Measurements from ENCODE around the gene WFIKKN1. TPM values are rescaled to one million over a fixed set of nuclear protein-coding genes. Genes with fewer than 3 reads are reported as not detected.

Gene WFIKKN1
- total RNA-seq, 2 donors from 2014 or later = 7.7 to 11.6 TPM

- H3K27ac ChIP-seq (ENCODE audit: low read depth, low read length) = peak within 1 kb of the TSS; percentile 70
- peaks cover 18% of the 10 kb centered on the region for H3K4me1 ChIP-seq (ENCODE audit: control insufficient read depth, insufficient read depth, low read length)
- no peaks in the 10 kb centered on the region for H3K9me3 Mint-ChIP-seq
- no peaks in the 10 kb centered on the region for H3K27me3 ChIP-seq (ENCODE audit: control insufficient read depth, insufficient read depth, low read length, poor library complexity, severe bottlenecking)
- WGBS, 2 experiments (ENCODE audit: insufficient coverage in 1 of 2, insufficient read length in 1 of 2) = 0 to 1% methylated on average over 24 to 87 of the region's 91 CpGs
- H3K27me3 Mint-ChIP-seq (ENCODE audit: insufficient read depth) = no peaks in the 10 kb centered on the region
- H3K36me3 ChIP-seq (ENCODE audit: control insufficient read depth, insufficient read depth, low read length) = peaks cover 24% of the 10 kb centered on the region
- H3K9ac ChIP-seq (ENCODE audit: extremely low read depth, low read length, poor library complexity, severe bottlenecking) = peak within 1 kb of the TSS; percentile 76
- H3K4me1 Mint-ChIP-seq = peaks cover 19% of the 10 kb centered on the region
- H3K27ac Mint-ChIP-seq = peak within 1 kb of the TSS; percentile 91
- peaks cover 19% of the 10 kb centered on the region for H3K36me3 Mint-ChIP-seq (ENCODE audit: low read depth)
- DNase-seq = peak; percentile 99
- TF ChIP-seq, protein P1, sequence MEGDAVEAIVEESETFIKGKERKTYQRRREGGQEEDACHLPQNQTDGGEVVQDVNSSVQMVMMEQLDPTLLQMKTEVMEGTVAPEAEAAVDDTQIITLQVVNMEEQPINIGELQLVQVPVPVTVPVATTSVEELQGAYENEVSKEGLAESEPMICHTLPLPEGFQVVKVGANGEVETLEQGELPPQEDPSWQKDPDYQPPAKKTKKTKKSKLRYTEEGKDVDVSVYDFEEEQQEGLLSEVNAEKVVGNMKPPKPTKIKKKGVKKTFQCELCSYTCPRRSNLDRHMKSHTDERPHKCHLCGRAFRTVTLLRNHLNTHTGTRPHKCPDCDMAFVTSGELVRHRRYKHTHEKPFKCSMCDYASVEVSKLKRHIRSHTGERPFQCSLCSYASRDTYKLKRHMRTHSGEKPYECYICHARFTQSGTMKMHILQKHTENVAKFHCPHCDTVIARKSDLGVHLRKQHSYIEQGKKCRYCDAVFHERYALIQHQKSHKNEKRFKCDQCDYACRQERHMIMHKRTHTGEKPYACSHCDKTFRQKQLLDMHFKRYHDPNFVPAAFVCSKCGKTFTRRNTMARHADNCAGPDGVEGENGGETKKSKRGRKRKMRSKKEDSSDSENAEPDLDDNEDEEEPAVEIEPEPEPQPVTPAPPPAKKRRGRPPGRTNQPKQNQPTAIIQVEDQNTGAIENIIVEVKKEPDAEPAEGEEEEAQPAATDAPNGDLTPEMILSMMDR (conservative IDR thresholded peaks at IDR 0.05) = no peak
- H3K4me3 Mint-ChIP-seq = peak within 1 kb of the TSS; percentile 73
- H3K4me3 ChIP-seq (ENCODE audit: low read length) = peak within 1 kb of the TSS; percentile 91
- H3K9me3 ChIP-seq (ENCODE audit: control insufficient read depth, low read length) = no peaks in the 10 kb centered on the region
These were observed 49.2 kb downstream of the WFIKKN1 start, which contains the start of gene STUB1 for GRCh38 chr16:679814-680624. Gene STUB1, plus strand, starts transcription at chr16:680410. Its CDS starts 116 bp downstream, at chr16:680526.

DNA sequence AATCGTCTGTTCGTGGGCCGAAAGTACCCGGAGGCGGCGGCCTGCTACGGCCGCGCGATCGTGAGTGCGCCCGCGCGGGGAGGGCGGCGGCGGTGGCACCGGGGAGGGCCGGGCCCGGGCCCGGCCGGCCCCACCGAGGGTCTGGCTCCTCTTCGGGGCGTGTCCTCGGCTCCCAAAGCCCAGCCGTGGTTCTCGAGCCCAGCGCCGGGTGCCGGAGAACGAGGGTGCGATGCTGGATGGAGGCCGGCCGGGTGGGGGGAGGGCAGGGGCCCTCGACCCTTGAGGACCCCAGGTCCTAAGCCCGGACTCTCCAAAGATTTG is 49.8 kb downstream of the WFIKKN1 start:
- Histone ChIP-seq H3K36me3 (ENCODE audit: control insufficient read depth, insufficient read depth, low read length) (peaks cover 27% of the 10 kb centered on the region), H3K9me3 (ENCODE audit: control insufficient read depth, low read length) (no peaks in the 10 kb centered on the region), H3K27me3 (ENCODE audit: control insufficient read depth, insufficient read depth, low read length, poor library complexity, severe bottlenecking) (no peaks in the 10 kb centered on the region), H3K27ac (ENCODE audit: low read depth, low read length) (peak overlapping the region; percentile 17), H3K4me3 (ENCODE audit: low read length) (peak overlapping the region; percentile 91), H3K4me1 (ENCODE audit: control insufficient read depth, insufficient read depth, low read length) (peaks cover 18% of the 10 kb centered on the region), H3K9ac (ENCODE audit: extremely low read depth, low read length, poor library complexity, severe bottlenecking) (peak overlapping the region; percentile 76)
- TF ChIP-seq, protein P1 (conservative IDR thresholded peaks at IDR 0.05) = no peak
- 0% methylated on average over 12 to 38 of the region's 38 CpGs for WGBS, 2 experiments (ENCODE audit: insufficient coverage in 1 of 2, insufficient read length in 1 of 2)
- peaks cover 22% of the 10 kb centered on the region for H3K36me3 Mint-ChIP-seq (ENCODE audit: low read depth)
- H3K27me3 Mint-ChIP-seq (ENCODE audit: insufficient read depth) = no peaks in the 10 kb centered on the region
- H3K4me3 Mint-ChIP-seq = peak overlapping the region; percentile 73
- H3K4me1 Mint-ChIP-seq = peaks cover 17% of the 10 kb centered on the region
- peak; percentile 63 for DNase-seq
- H3K9me3 Mint-ChIP-seq = no peaks in the 10 kb centered on the region
- H3K27ac Mint-ChIP-seq = peak overlapping the region; percentile 48

DNA sequence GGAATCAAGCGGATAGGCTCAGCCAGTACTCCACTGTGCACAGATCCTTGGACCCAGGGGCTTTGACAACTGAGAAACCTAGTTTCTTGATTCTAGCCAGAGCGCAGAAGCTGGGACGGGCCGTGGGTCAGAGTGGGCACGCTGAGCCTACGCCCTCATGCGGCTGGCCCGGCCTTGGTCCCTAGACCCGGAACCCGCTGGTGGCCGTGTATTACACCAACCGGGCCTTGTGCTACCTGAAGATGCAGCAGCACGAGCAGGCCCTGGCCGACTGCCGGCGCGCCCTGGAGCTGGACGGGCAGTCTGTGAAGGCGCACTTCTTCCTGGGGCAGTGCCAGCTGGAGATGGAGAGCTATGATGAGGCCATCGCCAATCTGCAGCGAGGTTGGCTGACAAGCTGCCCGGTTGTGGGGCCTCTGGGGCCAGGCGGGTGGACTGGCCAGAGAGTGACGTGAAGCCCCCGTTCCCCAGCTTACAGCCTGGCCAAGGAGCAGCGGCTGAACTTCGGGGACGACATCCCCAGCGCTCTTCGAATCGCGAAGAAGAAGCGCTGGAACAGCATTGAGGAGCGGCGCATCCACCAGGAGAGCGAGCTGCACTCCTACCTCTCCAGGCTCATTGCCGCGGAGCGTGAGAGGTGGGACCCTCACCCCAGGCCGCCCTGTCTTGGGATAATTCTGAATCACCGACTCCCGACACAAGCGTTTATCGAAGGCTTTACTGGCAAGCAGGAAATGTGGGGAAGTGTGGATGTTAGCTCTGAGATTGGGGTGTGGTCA is 50.4 kb downstream of the WFIKKN1 start:
- Histone ChIP-seq H3K36me3 (ENCODE audit: control insufficient read depth, insufficient read depth, low read length) (peaks cover 30% of the 10 kb centered on the region), H3K4me1 (ENCODE audit: control insufficient read depth, insufficient read depth, low read length) (peaks cover 18% of the 10 kb centered on the region), H3K4me3 (ENCODE audit: low read length) (peak overlapping the region; percentile 91), H3K27me3 (ENCODE audit: control insufficient read depth, insufficient read depth, low read length, poor library complexity, severe bottlenecking) (no peaks in the 10 kb centered on the region), H3K9ac (ENCODE audit: extremely low read depth, low read length, poor library complexity, severe bottlenecking) (peak overlapping the region; percentile 76), H3K27ac (ENCODE audit: low read depth, low read length) (peak overlapping the region; percentile 17), H3K9me3 (ENCODE audit: control insufficient read depth, low read length) (no peaks in the 10 kb centered on the region)
- WGBS, 2 experiments (ENCODE audit: insufficient coverage in 1 of 2, insufficient read length in 1 of 2) = 64 to 76% methylated on average over 35 to 44 of the region's 44 CpGs
- TF ChIP-seq, protein P1 (conservative IDR thresholded peaks at IDR 0.05) = peak; percentile 21
- peak overlapping the region; percentile 48 for H3K27ac Mint-ChIP-seq
- peak; percentile 73 for DNase-seq
- no peaks in the 10 kb centered on the region for H3K27me3 Mint-ChIP-seq (ENCODE audit: insufficient read depth)
- peaks cover 28% of the 10 kb centered on the region for H3K36me3 Mint-ChIP-seq (ENCODE audit: low read depth)
- H3K4me3 Mint-ChIP-seq = peak overlapping the region; percentile 73
- H3K4me1 Mint-ChIP-seq = peaks cover 17% of the 10 kb centered on the region
- no peaks in the 10 kb centered on the region for H3K9me3 Mint-ChIP-seq
